Measurements from ENCODE around the gene ATRIP. TPM values are rescaled to one million over a fixed set of nuclear protein-coding genes. Genes with fewer than 3 reads are reported as not detected.
A peak's percentile ranks its signal among the peaks of the same experiment; 100 is the strongest.

Gene ATRIP
- total RNA-seq, 3 donors from 2014 or later (not counting 1 experiment from before 2014, with no cell fraction given): 8.5 to 11.0 (median 10.6) TPM

DNA sequence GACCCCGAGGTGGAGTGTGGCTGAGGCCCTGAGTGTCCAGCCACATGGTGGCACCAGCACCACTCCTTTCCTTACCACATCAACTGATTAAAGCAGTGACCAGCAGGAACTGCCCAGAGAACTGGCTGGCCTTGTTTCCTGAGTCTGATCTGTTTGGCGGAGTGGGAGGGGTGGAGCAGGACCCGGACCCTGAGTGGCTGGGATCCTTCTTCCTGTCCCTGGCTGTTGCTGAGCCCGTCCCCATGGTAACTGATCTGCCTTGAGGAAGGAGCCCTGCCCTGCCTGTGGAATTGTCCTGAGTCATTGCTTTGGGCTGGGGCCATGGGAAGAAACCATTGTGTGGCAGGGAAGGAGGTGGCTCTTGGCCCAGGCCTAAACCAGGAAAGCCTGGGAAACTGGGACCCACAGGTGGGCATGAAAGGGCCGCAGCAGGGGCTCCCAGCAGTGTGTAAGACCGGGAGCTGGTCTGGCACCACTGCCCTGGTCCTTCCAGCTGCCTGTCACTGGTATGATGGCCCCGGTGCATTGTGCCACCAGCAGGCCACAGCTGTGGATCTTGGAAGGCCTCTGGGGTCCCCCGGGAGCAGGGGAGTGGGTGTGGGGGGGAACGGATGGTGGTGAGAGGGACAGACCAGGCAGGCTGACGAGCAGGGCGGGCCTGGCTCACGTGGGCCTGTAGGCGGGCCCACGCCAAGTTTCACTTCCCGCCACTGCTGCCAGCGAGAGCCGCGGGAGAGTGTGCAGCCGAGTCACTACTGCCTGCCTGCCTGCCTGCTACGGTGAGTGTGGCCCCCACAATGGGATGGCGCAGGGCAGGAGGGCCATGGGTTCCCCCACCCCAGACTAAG is 19.2 kb downstream of the ATRIP start:
- peak; percentile 81 to 86 for DNase-seq
- 8% methylated on average over 21 of the region's 21 CpGs for WGBS (ENCODE audit: insufficient coverage)
- intact Hi-C loops (cut with micrococcal nuclease): loop anchor here (5.0 kb wide), 1 partner anchor 42 kb away; no protein-coding TSS in a partner anchor
- no peaks in the 10 kb centered on the region for H3K9me3 Mint-ChIP-seq
- Histone ChIP-seq H3K4me3 (ENCODE audit: low read length) (peak overlapping the region; percentile 72), H3K9me3 (ENCODE audit: control insufficient read depth, insufficient read depth, low read length) (no peaks in the 10 kb centered on the region), H3K27ac (ENCODE audit: low read length) (peak overlapping the region; percentile 98), H3K27me3 (ENCODE audit: control insufficient read depth, insufficient read depth, low read length) (no peaks in the 10 kb centered on the region), H3K4me1 (ENCODE audit: control insufficient read depth, insufficient read depth, low read length) (peaks cover 59% of the 10 kb centered on the region), H3K36me3 (ENCODE audit: control insufficient read depth, insufficient read depth, low read length) (peaks cover 34% of the 10 kb centered on the region)
- TF ChIP-seq, protein P1, sequence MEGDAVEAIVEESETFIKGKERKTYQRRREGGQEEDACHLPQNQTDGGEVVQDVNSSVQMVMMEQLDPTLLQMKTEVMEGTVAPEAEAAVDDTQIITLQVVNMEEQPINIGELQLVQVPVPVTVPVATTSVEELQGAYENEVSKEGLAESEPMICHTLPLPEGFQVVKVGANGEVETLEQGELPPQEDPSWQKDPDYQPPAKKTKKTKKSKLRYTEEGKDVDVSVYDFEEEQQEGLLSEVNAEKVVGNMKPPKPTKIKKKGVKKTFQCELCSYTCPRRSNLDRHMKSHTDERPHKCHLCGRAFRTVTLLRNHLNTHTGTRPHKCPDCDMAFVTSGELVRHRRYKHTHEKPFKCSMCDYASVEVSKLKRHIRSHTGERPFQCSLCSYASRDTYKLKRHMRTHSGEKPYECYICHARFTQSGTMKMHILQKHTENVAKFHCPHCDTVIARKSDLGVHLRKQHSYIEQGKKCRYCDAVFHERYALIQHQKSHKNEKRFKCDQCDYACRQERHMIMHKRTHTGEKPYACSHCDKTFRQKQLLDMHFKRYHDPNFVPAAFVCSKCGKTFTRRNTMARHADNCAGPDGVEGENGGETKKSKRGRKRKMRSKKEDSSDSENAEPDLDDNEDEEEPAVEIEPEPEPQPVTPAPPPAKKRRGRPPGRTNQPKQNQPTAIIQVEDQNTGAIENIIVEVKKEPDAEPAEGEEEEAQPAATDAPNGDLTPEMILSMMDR (IDR thresholded peaks at IDR 0.05): no peak
- no peaks in the 10 kb centered on the region for H3K27me3 Mint-ChIP-seq (ENCODE audit: low read depth in 2 of 2)
- no peaks in the 10 kb centered on the region for H3K36me3 Mint-ChIP-seq
- H3K27ac Mint-ChIP-seq: peak overlapping the region; percentile 97 to 99
- peaks cover 36 to 51% of the 10 kb centered on the region in 2 donors for H3K4me1 Mint-ChIP-seq
- ATAC-seq: peak; percentile 94 to 95 (median 95)
- H3K4me3 Mint-ChIP-seq: peak overlapping the region; percentile 87

DNA sequence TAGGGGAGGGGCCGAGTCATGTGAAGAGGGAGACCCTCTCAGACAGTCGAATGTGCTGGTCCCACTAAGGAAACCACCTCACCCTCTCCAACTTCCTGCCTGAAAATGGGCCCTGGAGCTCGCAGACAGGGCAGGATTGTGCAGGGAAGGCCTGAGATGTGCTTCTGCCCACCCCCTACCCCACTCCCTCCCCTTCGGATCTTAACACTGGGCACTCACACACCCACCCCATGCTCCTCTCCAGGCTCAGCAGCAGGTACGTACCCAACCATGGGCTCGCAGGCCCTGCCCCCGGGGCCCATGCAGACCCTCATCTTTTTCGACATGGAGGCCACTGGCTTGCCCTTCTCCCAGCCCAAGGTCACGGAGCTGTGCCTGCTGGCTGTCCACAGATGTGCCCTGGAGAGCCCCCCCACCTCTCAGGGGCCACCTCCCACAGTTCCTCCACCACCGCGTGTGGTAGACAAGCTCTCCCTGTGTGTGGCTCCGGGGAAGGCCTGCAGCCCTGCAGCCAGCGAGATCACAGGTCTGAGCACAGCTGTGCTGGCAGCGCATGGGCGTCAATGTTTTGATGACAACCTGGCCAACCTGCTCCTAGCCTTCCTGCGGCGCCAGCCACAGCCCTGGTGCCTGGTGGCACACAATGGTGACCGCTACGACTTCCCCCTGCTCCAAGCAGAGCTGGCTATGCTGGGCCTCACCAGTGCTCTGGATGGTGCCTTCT is 20.0 kb downstream of the ATRIP start:
- peak overlapping the region; percentile 98 for H3K27ac ChIP-seq (ENCODE audit: low read length)
- intact Hi-C loops (cut with micrococcal nuclease): loop anchor here (5.0 kb wide), 1 partner anchor 41 kb away; no protein-coding TSS in a partner anchor
- TF ChIP-seq, protein P1 (IDR thresholded peaks at IDR 0.05): no peak
- no peaks in the 10 kb centered on the region for H3K9me3 Mint-ChIP-seq
- H3K36me3 ChIP-seq (ENCODE audit: control insufficient read depth, insufficient read depth, low read length): peaks cover 27% of the 10 kb centered on the region
- peak overlapping the region; percentile 72 for H3K4me3 ChIP-seq (ENCODE audit: low read length)
- peaks cover 67% of the 10 kb centered on the region for H3K4me1 ChIP-seq (ENCODE audit: control insufficient read depth, insufficient read depth, low read length)
- peak overlapping the region; percentile 87 for H3K4me3 Mint-ChIP-seq
- no peaks in the 10 kb centered on the region for H3K36me3 Mint-ChIP-seq
- H3K27ac Mint-ChIP-seq: peak overlapping the region; percentile 97 to 99
- no peaks in the 10 kb centered on the region for H3K9me3 ChIP-seq (ENCODE audit: control insufficient read depth, insufficient read depth, low read length)
- H3K4me1 Mint-ChIP-seq: peaks cover 36 to 51% of the 10 kb centered on the region in 2 donors
- ATAC-seq: peak; percentile 36 to 49 (median 41)
- no peaks in the 10 kb centered on the region for H3K27me3 ChIP-seq (ENCODE audit: control insufficient read depth, insufficient read depth, low read length)
- no peaks in the 10 kb centered on the region for H3K27me3 Mint-ChIP-seq (ENCODE audit: low read depth in 2 of 2)
- WGBS (ENCODE audit: insufficient coverage): 18% methylated on average over 19 of the region's 19 CpGs
- peak in 1 of 2 donors; percentile 58 for DNase-seq

DNA sequence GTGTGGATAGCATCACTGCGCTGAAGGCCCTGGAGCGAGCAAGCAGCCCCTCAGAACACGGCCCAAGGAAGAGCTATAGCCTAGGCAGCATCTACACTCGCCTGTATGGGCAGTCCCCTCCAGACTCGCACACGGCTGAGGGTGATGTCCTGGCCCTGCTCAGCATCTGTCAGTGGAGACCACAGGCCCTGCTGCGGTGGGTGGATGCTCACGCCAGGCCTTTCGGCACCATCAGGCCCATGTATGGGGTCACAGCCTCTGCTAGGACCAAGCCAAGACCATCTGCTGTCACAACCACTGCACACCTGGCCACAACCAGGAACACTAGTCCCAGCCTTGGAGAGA is 20.5 kb downstream of the ATRIP start:
- Mint-ChIP-seq H3K4me1 (peaks cover 36 to 51% of the 10 kb centered on the region in 2 donors), H3K36me3 (no peaks in the 10 kb centered on the region), H3K4me3 (peak overlapping the region; percentile 87), H3K27ac (peak overlapping the region; percentile 97 to 99), H3K9me3 (no peaks in the 10 kb centered on the region), H3K27me3 (ENCODE audit: low read depth in 2 of 2) (no peaks in the 10 kb centered on the region)
- intact Hi-C loops (cut with micrococcal nuclease): loop anchor here (5.0 kb wide), 1 partner anchor 40 kb away; no protein-coding TSS in a partner anchor
- TF ChIP-seq, protein P1 (IDR thresholded peaks at IDR 0.05): no peak
- Histone ChIP-seq H3K4me1 (ENCODE audit: control insufficient read depth, insufficient read depth, low read length) (peaks cover 72% of the 10 kb centered on the region), H3K36me3 (ENCODE audit: control insufficient read depth, insufficient read depth, low read length) (peaks cover 27% of the 10 kb centered on the region), H3K27ac (ENCODE audit: low read length) (peak overlapping the region; percentile 98), H3K9me3 (ENCODE audit: control insufficient read depth, insufficient read depth, low read length) (no peaks in the 10 kb centered on the region), H3K4me3 (ENCODE audit: low read length) (peak overlapping the region; percentile 72), H3K27me3 (ENCODE audit: control insufficient read depth, insufficient read depth, low read length) (no peaks in the 10 kb centered on the region)
- DNase-seq: no peak
- no peak for ATAC-seq
- WGBS (ENCODE audit: insufficient coverage): 69% methylated on average over 9 of the region's 9 CpGs
